ENCODE data around the gene PCLO.

PCLO gene

DNA sequence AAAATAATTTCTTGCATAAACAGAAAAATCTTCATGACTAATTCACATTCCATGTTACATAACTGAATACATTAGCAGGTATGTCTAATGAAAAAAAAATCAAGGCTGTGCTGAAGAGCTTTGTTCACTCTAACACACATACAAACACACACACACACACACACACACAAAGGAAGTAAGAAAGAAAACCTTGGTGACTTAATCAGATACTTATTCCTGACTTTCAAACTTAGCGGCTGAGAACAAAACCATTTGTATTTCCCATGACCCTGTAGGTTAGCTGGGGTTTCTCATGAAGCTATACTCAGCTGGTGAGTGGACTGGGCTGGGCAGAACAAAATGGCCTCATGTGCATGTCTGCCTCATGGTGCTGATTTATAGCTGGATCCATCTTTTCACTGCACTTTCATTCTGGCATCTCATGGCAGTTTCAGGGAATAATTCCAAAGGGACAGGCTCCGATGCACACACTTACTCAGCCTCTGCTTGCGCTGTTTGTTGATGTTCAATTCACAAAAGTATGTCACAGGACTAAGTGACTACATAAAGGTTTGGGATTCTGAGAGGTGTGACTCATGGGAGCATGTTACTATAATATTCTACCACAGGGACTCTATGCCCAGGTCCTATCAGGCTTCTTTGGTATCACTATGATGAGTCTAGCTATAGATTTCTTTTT lies 161.2 kb downstream of the PCLO start:
- TF ChIP-seq, protein P1, sequence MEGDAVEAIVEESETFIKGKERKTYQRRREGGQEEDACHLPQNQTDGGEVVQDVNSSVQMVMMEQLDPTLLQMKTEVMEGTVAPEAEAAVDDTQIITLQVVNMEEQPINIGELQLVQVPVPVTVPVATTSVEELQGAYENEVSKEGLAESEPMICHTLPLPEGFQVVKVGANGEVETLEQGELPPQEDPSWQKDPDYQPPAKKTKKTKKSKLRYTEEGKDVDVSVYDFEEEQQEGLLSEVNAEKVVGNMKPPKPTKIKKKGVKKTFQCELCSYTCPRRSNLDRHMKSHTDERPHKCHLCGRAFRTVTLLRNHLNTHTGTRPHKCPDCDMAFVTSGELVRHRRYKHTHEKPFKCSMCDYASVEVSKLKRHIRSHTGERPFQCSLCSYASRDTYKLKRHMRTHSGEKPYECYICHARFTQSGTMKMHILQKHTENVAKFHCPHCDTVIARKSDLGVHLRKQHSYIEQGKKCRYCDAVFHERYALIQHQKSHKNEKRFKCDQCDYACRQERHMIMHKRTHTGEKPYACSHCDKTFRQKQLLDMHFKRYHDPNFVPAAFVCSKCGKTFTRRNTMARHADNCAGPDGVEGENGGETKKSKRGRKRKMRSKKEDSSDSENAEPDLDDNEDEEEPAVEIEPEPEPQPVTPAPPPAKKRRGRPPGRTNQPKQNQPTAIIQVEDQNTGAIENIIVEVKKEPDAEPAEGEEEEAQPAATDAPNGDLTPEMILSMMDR (IDR thresholded peaks at IDR 0.05; ENCODE audit: extremely low read depth, insufficient read depth, missing control alignments), result no peak
- DNase-seq (ENCODE audit: low spot score), result no peak
- in situ Hi-C loops (cut with MboI; ENCODE audit: low pct_unique_long_range_greater_than_20kb, low sequenced_read_pairs, unreplicated experiment), result no loop called here

DNA sequence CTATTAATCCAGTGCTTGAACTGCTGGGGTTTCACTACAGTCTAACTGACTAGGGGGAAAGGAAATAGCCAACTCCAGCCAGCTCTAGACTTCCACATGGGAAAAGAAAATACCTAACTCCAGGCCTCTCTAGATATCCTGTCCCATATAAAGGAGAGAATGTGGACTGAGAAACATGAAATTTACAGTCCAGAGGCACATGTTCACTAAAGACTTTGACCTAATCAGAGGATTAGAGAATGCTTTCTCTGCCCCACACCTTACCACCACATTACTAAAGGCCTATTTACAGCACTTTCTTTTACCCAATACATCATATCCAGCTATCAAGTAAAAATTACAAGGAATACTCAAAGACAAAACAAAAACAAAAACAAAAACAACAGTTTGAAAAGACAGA lies 164.2 kb downstream of the PCLO start:
- TF ChIP-seq, protein P1 (IDR thresholded peaks at IDR 0.05; ENCODE audit: extremely low read depth, insufficient read depth, missing control alignments), result no peak
- in situ Hi-C loops (cut with MboI; ENCODE audit: low pct_unique_long_range_greater_than_20kb, low sequenced_read_pairs, unreplicated experiment), result no loop called here
- DNase-seq (ENCODE audit: low spot score), result no peak

DNA sequence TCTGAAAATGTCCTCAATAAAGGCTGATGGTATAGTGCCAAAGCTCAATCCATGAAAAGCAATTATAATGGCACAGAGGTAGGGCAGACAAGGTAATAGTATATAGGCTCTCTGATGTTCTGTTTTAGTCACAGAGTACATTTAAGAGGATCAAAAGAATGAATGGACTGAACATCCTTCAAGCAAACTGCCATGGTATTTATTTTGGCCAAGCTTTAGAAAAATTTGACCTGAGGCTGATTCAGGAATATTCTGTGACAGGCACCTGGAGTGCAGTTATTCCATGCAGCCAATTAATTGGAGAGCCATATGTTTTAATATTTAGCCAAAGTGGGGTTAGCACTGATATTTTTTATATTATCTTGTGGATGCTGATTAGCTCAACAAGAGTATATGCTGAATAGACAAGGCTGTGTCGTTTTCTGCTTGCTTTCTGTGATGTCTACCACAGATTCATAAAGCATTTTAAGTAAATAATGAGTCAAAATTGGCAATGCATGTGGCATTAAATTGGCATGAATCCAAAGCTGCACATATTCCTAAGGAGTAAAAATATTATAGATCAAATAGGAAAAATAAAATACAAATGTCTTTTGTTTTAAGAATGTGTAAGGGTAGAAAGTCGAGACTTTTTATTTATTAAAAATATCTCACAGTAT lies 177.4 kb downstream of the PCLO start:
- no peak for DNase-seq (ENCODE audit: low spot score)
- TF ChIP-seq, protein P1 (IDR thresholded peaks at IDR 0.05; ENCODE audit: extremely low read depth, insufficient read depth, missing control alignments), result no peak
- in situ Hi-C loops (cut with MboI; ENCODE audit: low pct_unique_long_range_greater_than_20kb, low sequenced_read_pairs, unreplicated experiment), result no loop called here

DNA sequence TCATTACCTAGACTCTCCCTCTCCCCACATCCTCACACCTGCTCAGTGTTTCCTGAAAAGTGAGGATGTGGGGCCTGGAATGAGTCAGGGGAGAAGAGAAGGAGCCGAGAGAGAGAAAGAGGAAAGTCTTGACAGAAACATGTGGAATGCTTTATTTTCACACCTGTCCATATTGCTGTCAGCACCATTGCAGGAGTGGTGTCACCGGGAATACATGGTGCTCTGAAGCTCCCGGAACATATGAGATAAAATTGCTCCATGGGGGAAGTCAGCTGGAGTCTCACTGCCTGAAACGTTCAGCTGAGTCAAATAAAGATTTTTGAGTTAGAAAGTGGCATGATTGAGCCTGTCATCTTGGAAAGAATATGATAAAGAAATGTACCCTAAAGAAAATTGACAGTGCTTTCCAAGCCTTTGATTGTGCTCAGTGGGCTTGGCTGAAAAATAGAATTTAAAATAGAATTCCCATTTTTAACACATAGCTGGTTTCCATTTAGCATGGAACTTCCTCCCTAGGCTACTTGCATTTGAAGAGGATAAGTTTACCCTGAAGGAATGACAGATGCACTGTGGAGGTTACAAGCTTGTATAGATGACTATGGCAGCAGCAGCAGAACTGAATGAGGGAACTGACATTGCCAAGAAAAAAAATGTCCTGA lies 182.4 kb downstream of the PCLO start:
- DNase-seq (ENCODE audit: low spot score), result no peak
- in situ Hi-C loops (cut with MboI; ENCODE audit: low pct_unique_long_range_greater_than_20kb, low sequenced_read_pairs, unreplicated experiment), result no loop called here
- TF ChIP-seq, protein P1 (IDR thresholded peaks at IDR 0.05; ENCODE audit: extremely low read depth, insufficient read depth, missing control alignments), result no peak

DNA sequence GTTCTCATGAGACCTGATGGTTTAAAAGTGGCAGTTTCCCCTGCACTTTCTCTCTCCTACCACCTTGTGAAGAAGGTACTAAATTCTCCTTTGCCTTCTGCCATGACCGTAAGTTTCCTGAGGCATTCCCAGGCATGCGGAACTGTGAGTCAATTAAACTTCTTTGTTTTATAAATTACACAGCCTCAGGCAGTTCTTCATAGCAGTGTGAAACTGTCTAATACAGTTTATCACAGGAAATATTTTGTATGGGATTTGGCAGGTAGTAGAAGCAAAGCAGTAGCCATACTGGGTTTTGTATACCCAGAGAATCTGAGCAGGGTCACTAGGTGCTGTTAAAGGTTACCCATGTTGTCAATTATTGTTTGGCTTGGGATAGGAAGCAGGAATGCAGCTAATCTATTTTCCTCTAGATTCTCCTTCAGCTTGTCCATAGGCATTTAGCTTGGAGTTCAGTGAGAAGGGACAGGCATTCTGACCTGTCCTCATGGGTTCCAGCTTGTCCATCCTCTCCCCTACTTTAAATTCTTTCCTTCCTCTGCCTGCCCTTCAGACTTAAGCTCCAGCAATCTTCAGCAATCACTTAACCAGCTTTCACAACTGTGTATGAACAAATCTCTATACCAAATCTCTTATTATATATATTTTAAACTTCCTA lies 186.7 kb downstream of the PCLO start:
- in situ Hi-C loops (cut with MboI; ENCODE audit: low pct_unique_long_range_greater_than_20kb, low sequenced_read_pairs, unreplicated experiment), result no loop called here
- TF ChIP-seq, protein P1 (IDR thresholded peaks at IDR 0.05; ENCODE audit: extremely low read depth, insufficient read depth, missing control alignments), result no peak
- no peak for DNase-seq (ENCODE audit: low spot score)

DNA sequence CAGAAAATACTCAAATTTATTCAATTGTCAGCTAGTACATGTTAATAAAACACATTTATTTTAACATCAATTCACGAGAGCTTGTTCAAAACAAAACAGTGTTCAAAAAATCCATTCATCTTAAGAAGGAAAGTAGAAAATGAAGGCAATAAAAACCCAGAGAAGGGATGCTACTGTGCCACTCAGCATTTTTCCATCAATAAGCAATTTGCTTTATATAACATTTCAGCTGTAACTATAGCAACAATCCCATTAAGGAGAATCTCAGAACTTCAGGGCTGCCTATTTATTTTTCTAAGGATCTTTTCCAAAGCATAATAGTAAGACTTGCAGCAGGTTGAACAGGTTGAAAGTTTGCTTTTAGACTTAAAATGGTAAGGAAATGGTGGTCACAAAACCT lies 190.5 kb downstream of the PCLO start:
- in situ Hi-C loops (cut with MboI; ENCODE audit: low pct_unique_long_range_greater_than_20kb, low sequenced_read_pairs, unreplicated experiment), result no loop called here

More for the DNA sequence above, 190.5 kb downstream of the PCLO start:
- TF ChIP-seq, protein P1 (IDR thresholded peaks at IDR 0.05; ENCODE audit: extremely low read depth, insufficient read depth, missing control alignments), result no peak
- DNase-seq (ENCODE audit: low spot score), result no peak

Measured in GM13977 (cell line).